GM18505 (cell line): ENCODE data around the gene ZNF366.
A peak's percentile ranks its signal among the peaks of the same experiment; 100 is the strongest.

Experiments
- ATAC-seq: cut with Tn5 transposase; IDR thresholded peaks from one replicate; pipeline ENCODE4 v1.9.1; 2021; ENCODE audit not compliant: unreplicated experiment
- POLR2A ChIP-seq: IDR thresholded peaks from 4 replicates; pipeline ENCODE4 v1.6.1; 2011; ENCODE audit warnings: borderline replicate concordance; ENCODE audit not compliant: insufficient read depth, insufficient read length; ENCODE audit errors: extremely low read depth

Gene ZNF366

GRCh38 chr5:72476275-72476674 lies 30.9 kb downstream of the ZNF366 start:
- ATAC-seq = no peak
- TF ChIP-seq POLR2A = no peak

GRCh38 chr5:72474516-72474915 lies 32.7 kb downstream of the ZNF366 start:
- no peak for ATAC-seq
- TF ChIP-seq POLR2A = no peak

GRCh38 chr5:72474046-72474500 lies 33.1 kb downstream of the ZNF366 start:
- no peak for ATAC-seq

GRCh38 chr5:72472666-72473422 lies 34.4 kb downstream of the ZNF366 start:
- ATAC-seq = no peak
- TF ChIP-seq POLR2A = no peak

More at GRCh38 chr5:72474046-72474500, 33.1 kb downstream of the ZNF366 start:
- no peak for TF ChIP-seq POLR2A

- no peak for TF ChIP-seq POLR2A
- no peak for ATAC-seq
Observed at GRCh38 chr5:72472031-72472430, 35.2 kb downstream of the ZNF366 start.

GRCh38 chr5:72470826-72471225 lies 36.4 kb downstream of the ZNF366 start:
- no peak for TF ChIP-seq POLR2A
- no peak for ATAC-seq

GRCh38 chr5:72468606-72469005 lies 38.6 kb downstream of the ZNF366 start:
- ATAC-seq = no peak

GRCh38 chr5:72468024-72468423 lies 39.2 kb downstream of the ZNF366 start:
- no peak for TF ChIP-seq POLR2A
- no peak for ATAC-seq

More at GRCh38 chr5:72468606-72469005, 38.6 kb downstream of the ZNF366 start:
- no peak for TF ChIP-seq POLR2A

GRCh38 chr5:72467461-72467860 lies 39.7 kb downstream of the ZNF366 start:
- no peak for ATAC-seq
- no peak for TF ChIP-seq POLR2A

- peak; percentile 79 for ATAC-seq
- peak; percentile 42 for TF ChIP-seq POLR2A
Observed at GRCh38 chr5:72465601-72466563, 41.3 kb downstream of the ZNF366 start.

GRCh38 chr5:72465066-72465465 lies 42.1 kb downstream of the ZNF366 start:
- peak; percentile 22 for ATAC-seq
- TF ChIP-seq POLR2A = no peak

- ATAC-seq = no peak
- TF ChIP-seq POLR2A = no peak
Observed at GRCh38 chr5:72464071-72464470, 43.1 kb downstream of the ZNF366 start.

- TF ChIP-seq POLR2A = no peak
Observed at GRCh38 chr5:72463449-72464052, 43.7 kb downstream of the ZNF366 start.

GRCh38 chr5:72460413-72460812 lies 46.8 kb downstream of the ZNF366 start:
- no peak for TF ChIP-seq POLR2A
- ATAC-seq = no peak

More at GRCh38 chr5:72463449-72464052, 43.7 kb downstream of the ZNF366 start:
- no peak for ATAC-seq

GRCh38 chr5:72459913-72460312 lies 47.3 kb downstream of the ZNF366 start:
- ATAC-seq = no peak
- no peak for TF ChIP-seq POLR2A
